ENCODE measurements around the gene SMAD4. TPM values are rescaled to one million over a fixed set of nuclear protein-coding genes. Genes with fewer than 3 reads are reported as not detected.
A peak's percentile ranks its signal among the peaks of the same experiment; 100 is the strongest.

The SMAD4 gene
- total and polyA plus RNA-seq, 10 donors, result 8.9 to 139 (median 95.9) TPM

GRCh38 chr18:51020536-51020935 lies 9.5 kb upstream of the SMAD4 start:
- intact Hi-C loops (cut with DNase I; ENCODE audit: low total_unique reads), result no loop called here
- DNase-seq, result no peak
- Histone ChIP-seq H3K9me3 (no peaks in the 10 kb centered on the region), H3K27ac (no peak overlapping the region), H3K4me3 (no peak overlapping the region), H3K36me3 (peaks cover 0 to 38% (median 2%) of the 10 kb centered on the region in 6 donors), H3K27me3 (replicated peaks in 1 of 7) (no peaks in the 10 kb centered on the region), H3K4me1 (peaks cover 0 to 7% (median under 1%) of the 10 kb centered on the region in 6 donors)
- 80 to 95% (median 94%) methylated on average over 5 of the region's 5 CpGs for WGBS, 5 donors
- TF ChIP-seq POLR2A (IDR thresholded peaks at IDR 0.05) (no peak), POLR2AphosphoS5 (IDR thresholded peaks at IDR 0.05) (no peak), CTCF (IDR thresholded peaks at IDR 0.05 in 8 of 11, conservative IDR thresholded peaks at IDR 0.05 in 3 of 11) (no peak)

- WGBS, 5 donors, result 92 to 96% (median 94%) methylated on average over 5 of the region's 5 CpGs
- H3K36me3 ChIP-seq, result peaks cover 0 to 40% (median 6%) of the 10 kb centered on the region in 6 donors
- H3K27me3 ChIP-seq (replicated peaks in 1 of 7), result no peaks in the 10 kb centered on the region
- H3K4me3 ChIP-seq, result no peak overlapping the region
- no peaks in the 10 kb centered on the region for H3K9me3 ChIP-seq
- TF ChIP-seq POLR2AphosphoS5 (IDR thresholded peaks at IDR 0.05) (no peak), CTCF (IDR thresholded peaks at IDR 0.05 in 8 of 11, conservative IDR thresholded peaks at IDR 0.05 in 3 of 11) (no peak), POLR2A (IDR thresholded peaks at IDR 0.05) (no peak)
- no peak overlapping the region for H3K27ac ChIP-seq
- no peak for DNase-seq
- intact Hi-C loops (cut with DNase I; ENCODE audit: low total_unique reads), result no loop called here
- peaks cover 0 to 15% (median 4%) of the 10 kb centered on the region in 6 donors for H3K4me1 ChIP-seq
Measured at GRCh38 chr18:51021226-51021965, 8.6 kb upstream of the SMAD4 start.

GRCh38 chr18:51025512-51025911 lies 4.5 kb upstream of the SMAD4 start:
- H3K27ac ChIP-seq, result no peak overlapping the region
- WGBS, 5 donors, result 92 to 99% (median 97%) methylated on average over 2 of the region's 2 CpGs
- H3K9me3 ChIP-seq, result no peaks in the 10 kb centered on the region
- DNase-seq, result no peak
- H3K36me3 ChIP-seq, result peaks cover 0 to 30% (median 6%) of the 10 kb centered on the region in 6 donors
- H3K4me1 ChIP-seq, result peaks cover 10 to 48% (median 25%) of the 10 kb centered on the region in 6 donors
- no peak for TF ChIP-seq POLR2A (IDR thresholded peaks at IDR 0.05)
- TF ChIP-seq POLR2AphosphoS5 (IDR thresholded peaks at IDR 0.05), result no peak
- no peak for TF ChIP-seq CTCF (IDR thresholded peaks at IDR 0.05 in 8 of 11, conservative IDR thresholded peaks at IDR 0.05 in 3 of 11)
- no peak overlapping the region for H3K4me3 ChIP-seq
- intact Hi-C loops (cut with DNase I; ENCODE audit: low total_unique reads), result no loop called here
- no peaks in the 10 kb centered on the region for H3K27me3 ChIP-seq (replicated peaks in 1 of 7)

GRCh38 chr18:51028201-51028805 lies 1.7 kb upstream of the SMAD4 start:
- Histone ChIP-seq H3K27me3 (replicated peaks in 1 of 7) (no peaks in the 10 kb centered on the region), H3K9me3 (no peaks in the 10 kb centered on the region), H3K4me1 (peaks cover 29 to 73% (median 49%) of the 10 kb centered on the region in 6 donors), H3K27ac (no peak overlapping the region), H3K36me3 (peaks cover 0 to 31% (median 6%) of the 10 kb centered on the region in 6 donors), H3K4me3 (peak overlapping the region in 1 of 8 donors; percentile 84)
- TF ChIP-seq CTCF (IDR thresholded peaks at IDR 0.05 in 8 of 11, conservative IDR thresholded peaks at IDR 0.05 in 3 of 11) (no peak), POLR2A (IDR thresholded peaks at IDR 0.05) (no peak), POLR2AphosphoS5 (IDR thresholded peaks at IDR 0.05) (no peak)
- DNase-seq, result no peak
- 68 to 89% (median 77%) methylated on average over 4 of the region's 4 CpGs for WGBS, 5 donors
- intact Hi-C loops (cut with DNase I; ENCODE audit: low total_unique reads), result no loop called here
